ENCODE results near the gene ETV6.
A peak's percentile ranks its signal among the peaks of the same experiment; 100 is the strongest.

The ETV6 gene

GRCh38 chr12:11893998-11894397 lies 244.5 kb downstream of the ETV6 start:
- Histone ChIP-seq H3K36me3 (ENCODE audit: insufficient read depth, low read length) (peaks cover 43% of the 10 kb centered on the region), H4K20me1 (ENCODE audit: insufficient read depth, low read length) (no peaks in the 10 kb centered on the region), H3K4me3 (ENCODE audit: low read depth in 1 of 2, low read length in 2 of 2) (peak overlapping the region in 1 of 2 experiments; percentile 28; a peak in 2 of 4 replicates), H3K27ac (ENCODE audit: low read length) (peak overlapping the region; percentile 95), H3K9ac (ENCODE audit: low read depth, low read length) (peak overlapping the region; percentile 54), H2AFZ (ENCODE audit: low read depth, low read length) (no peak overlapping the region), H3K9me3 (ENCODE audit: insufficient read depth, low read length, severe bottlenecking) (no peaks in the 10 kb centered on the region), H3K79me2 (ENCODE audit: insufficient read depth, low read length) (0 out of 2 replicates have a peak, but pooled peaks cover 9% of the 10 kb centered on the region), H3K27me3 (ENCODE audit: insufficient read depth, low read length, poor library complexity) (no peaks in the 10 kb centered on the region), H3K4me2 (ENCODE audit: insufficient read depth, low read length) (peak overlapping the region; percentile 51), H3K4me1 (ENCODE audit: insufficient read depth, low read length) (peaks cover 75% of the 10 kb centered on the region)
- ATAC-seq (ENCODE audit: insufficient read depth, low read depth) = no peak
- no peak for TF ChIP-seq CTCF (IDR thresholded peaks at IDR 0.05; ENCODE audit: borderline replicate concordance, extremely low read depth, low read length, poor library complexity, severe bottlenecking)
- no peak for TF ChIP-seq EZH2 (IDR thresholded peaks at IDR 0.05; ENCODE audit: borderline replicate concordance, low read depth, low read length, severe bottlenecking)
- no peak for DNase-seq

DNA sequence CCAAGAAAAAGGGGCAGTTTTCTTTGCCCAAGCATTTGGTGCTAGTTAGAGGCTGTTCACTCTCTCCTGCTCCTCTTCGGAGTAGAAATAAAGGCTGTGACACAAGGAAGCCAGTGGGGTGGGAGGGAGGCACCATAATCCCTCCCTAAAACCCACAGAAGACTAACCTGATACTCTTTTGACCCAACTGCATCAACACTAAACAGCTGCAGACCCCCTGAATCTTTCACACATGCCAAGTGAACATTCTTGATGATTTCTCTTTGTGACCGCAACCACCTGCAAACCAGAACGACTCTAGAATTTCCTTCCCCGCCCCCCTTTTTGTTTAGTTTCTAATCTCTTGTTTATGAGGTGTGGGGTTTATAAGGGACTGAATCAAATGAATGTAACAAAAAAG lies 245.4 kb downstream of the ETV6 start:
- Histone ChIP-seq H3K36me3 (ENCODE audit: insufficient read depth, low read length) (peaks cover 34% of the 10 kb centered on the region), H3K79me2 (ENCODE audit: insufficient read depth, low read length) (0 out of 2 replicates have a peak, but pooled peaks cover 9% of the 10 kb centered on the region), H3K9me3 (ENCODE audit: insufficient read depth, low read length, severe bottlenecking) (no peaks in the 10 kb centered on the region), H3K27ac (ENCODE audit: low read length) (peak overlapping the region; percentile 95), H3K9ac (ENCODE audit: low read depth, low read length) (peak overlapping the region; percentile 54), H3K4me2 (ENCODE audit: insufficient read depth, low read length) (peak overlapping the region; percentile 51), H3K4me1 (ENCODE audit: insufficient read depth, low read length) (peaks cover 75% of the 10 kb centered on the region), H2AFZ (ENCODE audit: low read depth, low read length) (no peak overlapping the region), H4K20me1 (ENCODE audit: insufficient read depth, low read length) (no peaks in the 10 kb centered on the region), H3K4me3 (ENCODE audit: low read depth in 1 of 2, low read length in 2 of 2) (peak overlapping the region in 1 of 2 experiments; percentile 28; a peak in 2 of 4 replicates), H3K27me3 (ENCODE audit: insufficient read depth, low read length, poor library complexity) (no peaks in the 10 kb centered on the region)
- DNase-seq = peak; percentile 90
- TF ChIP-seq EZH2 (IDR thresholded peaks at IDR 0.05; ENCODE audit: borderline replicate concordance, low read depth, low read length, severe bottlenecking) (no peak), CTCF (IDR thresholded peaks at IDR 0.05; ENCODE audit: borderline replicate concordance, extremely low read depth, low read length, poor library complexity, severe bottlenecking) (no peak)
- peak; percentile 97 for ATAC-seq (ENCODE audit: insufficient read depth, low read depth)

DNA sequence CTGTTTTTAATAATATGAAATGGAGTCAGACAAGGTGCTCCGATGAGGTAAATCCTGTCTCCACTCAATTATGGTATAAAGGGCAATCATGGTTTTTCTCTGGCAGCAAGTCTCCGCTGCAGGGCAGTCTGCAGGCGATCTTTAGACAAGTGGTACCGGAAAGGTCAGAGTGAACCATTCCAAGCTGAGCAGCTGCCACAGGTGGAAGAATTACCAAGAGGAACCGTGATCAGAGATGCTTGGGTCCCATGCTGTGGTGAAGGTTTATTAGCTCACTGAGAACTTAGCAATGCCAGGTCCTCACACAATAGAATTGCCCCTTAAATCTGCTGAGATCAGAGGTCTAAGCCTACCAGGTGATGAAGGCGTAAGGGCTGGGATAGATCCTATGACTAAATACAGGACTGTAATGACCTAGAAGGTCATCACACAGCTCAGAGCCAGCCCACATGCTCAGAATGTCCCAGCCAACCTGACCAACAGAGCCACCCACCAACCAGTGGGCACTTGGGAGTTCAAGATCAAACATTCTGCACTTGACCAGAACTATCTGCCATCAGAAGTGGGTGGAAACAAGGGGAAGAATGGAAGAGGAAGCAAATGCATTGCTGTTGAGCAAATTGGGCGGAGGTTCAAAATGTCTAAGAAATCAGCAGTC lies 246.1 kb downstream of the ETV6 start:
- no peak overlapping the region; the same call in 1 of the 2 replicates for H2AFZ ChIP-seq (ENCODE audit: low read depth, low read length)
- H3K9ac ChIP-seq (ENCODE audit: low read depth, low read length) = peak overlapping the region; percentile 25
- H3K27ac ChIP-seq (ENCODE audit: low read length) = peak overlapping the region; percentile 95
- no peaks in the 10 kb centered on the region for H4K20me1 ChIP-seq (ENCODE audit: insufficient read depth, low read length)
- H3K79me2 ChIP-seq (ENCODE audit: insufficient read depth, low read length) = 0 out of 2 replicates have a peak, but pooled peaks cover 9% of the 10 kb centered on the region
- H3K4me3 ChIP-seq (ENCODE audit: low read depth in 1 of 2, low read length in 2 of 2) = 0 out of 4 replicates have a peak overlapping the region, but pooled peaks of 1 of the 2 experiments have one; percentile 6
- peaks cover 27% of the 10 kb centered on the region for H3K36me3 ChIP-seq (ENCODE audit: insufficient read depth, low read length)
- ATAC-seq (ENCODE audit: insufficient read depth, low read depth) (0 out of 3 replicates have a peak, but pooled peaks have one; percentile 3), DNase-seq (peak; percentile 42)
- no peaks in the 10 kb centered on the region for H3K9me3 ChIP-seq (ENCODE audit: insufficient read depth, low read length, severe bottlenecking)
- H3K27me3 ChIP-seq (ENCODE audit: insufficient read depth, low read length, poor library complexity) = no peaks in the 10 kb centered on the region
- TF ChIP-seq CTCF (IDR thresholded peaks at IDR 0.05; ENCODE audit: borderline replicate concordance, extremely low read depth, low read length, poor library complexity, severe bottlenecking) (no peak), EZH2 (IDR thresholded peaks at IDR 0.05; ENCODE audit: borderline replicate concordance, low read depth, low read length, severe bottlenecking) (no peak)
- H3K4me1 ChIP-seq (ENCODE audit: insufficient read depth, low read length) = peaks cover 75% of the 10 kb centered on the region
- peak overlapping the region; percentile 43 for H3K4me2 ChIP-seq (ENCODE audit: insufficient read depth, low read length)
